Vagina (tissue), 2 donors: ENCODE results near the gene MB. TPM values are rescaled to one million over a fixed set of nuclear protein-coding genes. Genes with fewer than 3 reads are reported as not detected.

Experiments used
- DNase-seq, 2 donors: peaks; one replicate each; pipeline ENCODE4 v3.0.0-alpha.2; 2017; ENCODE audit errors: extremely low spot score in 2 of 2
- H3K27ac ChIP-seq: fragments of 200-600 bp; sonication (generic); one replicate; pipeline ENCODE4 v1.5.1; 2019
- H3K27me3 ChIP-seq: fragments of 200-600 bp; sonication (generic); one replicate; pipeline ENCODE4 v1.5.1; 2019
- H3K36me3 ChIP-seq, 2 donors: fragments of 200-600 bp; sonication (generic); one replicate each; pipeline ENCODE4 v1.5.1; 2017 to 2019
- H3K4me1 ChIP-seq: fragments of 200-600 bp; sonication (generic); one replicate; pipeline ENCODE4 v1.5.1; 2019
- H3K4me3 ChIP-seq, 2 donors: fragments of 200-600 bp; sonication (generic); 1 replicate in 1 of 2; 2 replicates in 1 of 2; pipeline ENCODE4 v1.5.1; 2016 to 2019
- H3K9me3 ChIP-seq: fragments of 200-600 bp; sonication (generic); one replicate; pipeline ENCODE4 v1.5.1; 2019
- POLR2A ChIP-seq, 2 donors: fragments of 450-650 bp; IDR thresholded peaks; one replicate each; pipeline ENCODE4 v1.6.1; 2017; ENCODE audit warnings: antibody characterized with exemption in 2 of 2, mild to moderate bottlenecking in 2 of 2, moderate library complexity in 2 of 2
- POLR2AphosphoS5 ChIP-seq, 2 donors: sonication (generic); formaldehyde crosslinking; IDR thresholded peaks; one replicate each; pipeline ENCODE4 v1.9.0; 2017; ENCODE audit warnings: antibody characterized with exemption in 2 of 2, mild to moderate bottlenecking in 2 of 2, low read depth in 1 of 2; ENCODE audit not compliant: insufficient read depth in 1 of 2
- intact Hi-C: fragments of 100-400 bp; cut with DNase I; formaldehyde crosslinking; loops from one replicate; pipeline ENCODE4 v1.15.1; 2023
- total RNA-seq: library from RNA; depleted of rRNA; stranded (reverse); fragments of >200 nt; gene quantifications from one replicate; pipeline ENCODE4 v1.2.3, GENCODE V29; 2016
- TF ChIP-seq, protein P1 (sequence below), 3 experiments: fragments of 450-650 bp in 2 of 3; fragments of 200-600 bp in 1 of 3; sonication (generic) in 1 of 3; IDR thresholded peaks; one replicate each; pipeline ENCODE4 v1.5.1; 2017 to 2019; ENCODE audit warnings: antibody characterized with exemption in 3 of 3, mild to moderate bottlenecking in 2 of 3, moderate library complexity in 2 of 3

MB gene
- total RNA-seq, 1 donor from 2014 or later, result not detected

DNA sequence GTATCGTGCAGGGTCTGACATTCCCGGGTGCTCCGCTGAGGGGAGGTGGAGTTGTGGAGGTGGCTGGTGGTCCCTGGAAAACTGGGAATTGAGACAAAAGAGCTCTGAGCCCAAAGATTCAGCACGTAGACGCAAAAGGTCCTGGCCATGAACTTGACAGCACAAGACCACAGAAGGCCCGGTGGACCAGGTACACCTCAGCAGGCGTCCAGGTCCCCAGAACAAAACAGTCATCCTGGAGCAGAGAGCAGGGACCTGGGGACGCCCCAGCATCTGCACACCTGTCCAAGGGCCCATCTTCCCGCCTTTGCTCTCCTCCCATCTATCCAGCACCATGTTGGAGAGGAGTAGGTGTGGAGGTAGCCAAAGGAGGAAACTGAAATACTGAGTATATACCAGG, 13.8 kb upstream of the MB start:
- H3K9me3 ChIP-seq, result no peaks in the 10 kb centered on the region

DNA sequence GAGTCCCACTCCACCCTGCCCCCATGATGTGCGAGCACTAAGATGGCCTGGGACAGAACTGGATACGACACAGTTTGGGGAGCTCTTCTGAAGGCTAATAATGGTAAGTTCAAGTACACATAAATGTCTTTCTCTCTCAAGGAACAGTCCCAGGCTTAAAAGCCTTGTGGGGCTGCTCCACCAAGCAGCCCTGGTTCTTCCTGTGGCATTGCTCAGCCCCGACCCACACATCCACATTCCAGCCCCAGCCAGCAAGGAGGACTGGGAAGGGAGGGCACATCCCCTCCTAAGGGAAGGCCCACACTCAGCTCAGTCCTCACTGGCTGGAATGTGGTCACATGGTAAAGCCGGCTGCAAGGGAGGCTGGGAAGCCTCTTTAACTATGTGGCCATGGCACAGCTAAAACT, 13.3 kb upstream of the MB start:
- H3K27me3 ChIP-seq, result no peaks in the 10 kb centered on the region
- intact Hi-C loops, result loop anchor here (10.0 kb wide), 1 partner anchor 494 kb away; no protein-coding TSS in a partner anchor
- H3K36me3 ChIP-seq, result no peaks in the 10 kb centered on the region
- H3K4me1 ChIP-seq, result peaks cover 28% of the 10 kb centered on the region
- no peak for DNase-seq
- TF ChIP-seq POLR2A (IDR thresholded peaks at IDR 0.05) (no peak), POLR2AphosphoS5 (IDR thresholded peaks at IDR 0.05; ENCODE audit: insufficient read depth in 1 of 2, low read depth in 1 of 2) (no peak)
- TF ChIP-seq, protein P1, sequence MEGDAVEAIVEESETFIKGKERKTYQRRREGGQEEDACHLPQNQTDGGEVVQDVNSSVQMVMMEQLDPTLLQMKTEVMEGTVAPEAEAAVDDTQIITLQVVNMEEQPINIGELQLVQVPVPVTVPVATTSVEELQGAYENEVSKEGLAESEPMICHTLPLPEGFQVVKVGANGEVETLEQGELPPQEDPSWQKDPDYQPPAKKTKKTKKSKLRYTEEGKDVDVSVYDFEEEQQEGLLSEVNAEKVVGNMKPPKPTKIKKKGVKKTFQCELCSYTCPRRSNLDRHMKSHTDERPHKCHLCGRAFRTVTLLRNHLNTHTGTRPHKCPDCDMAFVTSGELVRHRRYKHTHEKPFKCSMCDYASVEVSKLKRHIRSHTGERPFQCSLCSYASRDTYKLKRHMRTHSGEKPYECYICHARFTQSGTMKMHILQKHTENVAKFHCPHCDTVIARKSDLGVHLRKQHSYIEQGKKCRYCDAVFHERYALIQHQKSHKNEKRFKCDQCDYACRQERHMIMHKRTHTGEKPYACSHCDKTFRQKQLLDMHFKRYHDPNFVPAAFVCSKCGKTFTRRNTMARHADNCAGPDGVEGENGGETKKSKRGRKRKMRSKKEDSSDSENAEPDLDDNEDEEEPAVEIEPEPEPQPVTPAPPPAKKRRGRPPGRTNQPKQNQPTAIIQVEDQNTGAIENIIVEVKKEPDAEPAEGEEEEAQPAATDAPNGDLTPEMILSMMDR (IDR thresholded peaks at IDR 0.05), result no peak
- H3K27ac ChIP-seq, result peak overlapping the region; percentile 88
- no peaks in the 10 kb centered on the region for H3K9me3 ChIP-seq
- H3K4me3 ChIP-seq, result no peak overlapping the region

More for the DNA sequence above, 13.8 kb upstream of the MB start:
- Histone ChIP-seq H3K36me3 (no peaks in the 10 kb centered on the region), H3K27ac (peak overlapping the region; percentile 88), H3K4me3 (no peak overlapping the region), H3K27me3 (no peaks in the 10 kb centered on the region), H3K4me1 (peaks cover 28% of the 10 kb centered on the region)
- TF ChIP-seq, protein P1 (IDR thresholded peaks at IDR 0.05), result no peak
- no peak for TF ChIP-seq POLR2AphosphoS5 (IDR thresholded peaks at IDR 0.05; ENCODE audit: insufficient read depth in 1 of 2, low read depth in 1 of 2)
- no peak for TF ChIP-seq POLR2A (IDR thresholded peaks at IDR 0.05)
- DNase-seq, result no peak
- intact Hi-C loops, result loop anchor here (10.0 kb wide), 1 partner anchor 494 kb away; no protein-coding TSS in a partner anchor

DNA sequence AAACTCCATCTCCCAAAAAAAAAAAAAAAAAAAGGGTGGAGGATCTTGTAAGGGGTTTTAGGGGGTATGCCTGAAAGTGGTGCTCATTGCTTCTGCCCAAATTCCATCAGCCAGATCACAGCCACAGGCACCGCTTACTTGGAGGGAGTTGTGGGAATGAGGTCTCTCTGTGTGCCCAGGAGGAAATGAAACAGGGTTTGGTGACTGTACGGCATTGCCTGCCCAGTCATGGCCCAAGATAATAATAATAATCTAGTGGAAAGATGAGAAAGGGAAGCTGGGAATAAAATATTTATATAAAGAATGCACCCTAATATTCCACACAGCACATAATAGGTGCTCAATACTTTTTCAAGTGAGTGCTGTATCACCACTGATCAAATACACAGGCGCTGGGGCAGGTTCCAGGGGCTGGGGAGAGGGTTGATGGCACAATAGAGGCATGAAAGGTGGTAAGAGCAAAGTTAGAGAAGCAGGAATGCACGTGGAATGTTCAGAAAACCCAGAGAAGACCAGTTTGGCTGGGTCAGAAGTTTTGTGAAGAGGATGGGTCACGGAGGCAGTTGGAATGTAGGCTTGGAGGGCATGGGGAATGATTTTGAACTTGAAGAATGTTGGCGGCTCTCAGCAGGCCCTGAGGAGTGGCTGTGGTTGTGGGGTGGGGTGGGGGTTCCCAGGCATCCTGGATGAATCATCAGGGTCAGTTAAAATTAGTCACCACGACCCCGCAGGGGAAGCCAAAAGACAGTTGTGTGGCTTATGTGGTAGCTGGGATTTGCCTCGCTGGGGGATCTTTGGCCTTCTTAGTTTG, 12.5 kb upstream of the MB start:
- Histone ChIP-seq H3K4me3 (no peak overlapping the region), H3K9me3 (no peaks in the 10 kb centered on the region), H3K27ac (peak overlapping the region; percentile 88), H3K4me1 (peaks cover 28% of the 10 kb centered on the region), H3K36me3 (no peaks in the 10 kb centered on the region), H3K27me3 (no peaks in the 10 kb centered on the region)
- DNase-seq, result peak in 1 of 2 donors; percentile 95
- intact Hi-C loops, result loop anchor here (5.0 to 10.0 kb wide), 2 partner anchors 208 to 495 kb away; no protein-coding TSS in a partner anchor
- peak; percentile 22 to 45 for TF ChIP-seq POLR2AphosphoS5 (IDR thresholded peaks at IDR 0.05; ENCODE audit: insufficient read depth in 1 of 2, low read depth in 1 of 2)
- TF ChIP-seq, protein P1 (IDR thresholded peaks at IDR 0.05), result no peak

DNA sequence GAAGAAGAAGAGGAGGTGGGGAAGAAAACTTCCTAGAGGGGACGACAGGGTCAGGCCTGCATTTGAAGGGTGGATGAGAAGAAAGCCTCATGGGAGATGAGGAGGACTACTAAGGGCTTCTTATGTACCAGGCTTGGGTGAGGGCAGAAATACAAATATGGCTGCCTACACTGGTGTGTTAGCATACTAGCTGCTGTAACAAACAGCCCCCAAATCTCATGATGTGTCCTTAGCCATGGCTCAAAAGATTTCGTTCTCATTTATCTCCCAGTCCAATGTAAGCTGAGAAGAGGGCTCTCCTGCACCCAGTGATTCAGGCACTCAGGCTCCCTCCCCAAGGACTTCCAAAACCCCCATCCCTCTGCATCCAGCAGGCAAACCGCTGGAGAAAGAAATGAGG, 11.6 kb upstream of the MB start:
- Histone ChIP-seq H3K9me3 (no peaks in the 10 kb centered on the region), H3K27me3 (no peaks in the 10 kb centered on the region), H3K36me3 (no peaks in the 10 kb centered on the region), H3K4me3 (no peak overlapping the region), H3K4me1 (peaks cover 28% of the 10 kb centered on the region), H3K27ac (peak overlapping the region; percentile 88)
- TF ChIP-seq, protein P1 (IDR thresholded peaks at IDR 0.05), result no peak
- TF ChIP-seq POLR2A (IDR thresholded peaks at IDR 0.05), result no peak
- TF ChIP-seq POLR2AphosphoS5 (IDR thresholded peaks at IDR 0.05; ENCODE audit: insufficient read depth in 1 of 2, low read depth in 1 of 2), result no peak
- intact Hi-C loops, result loop anchor here (5.0 kb wide), 1 partner anchor 209 kb away; no protein-coding TSS in a partner anchor
- DNase-seq, result no peak
